ENCODE data around the gene STPG3.

STPG3 gene

DNA sequence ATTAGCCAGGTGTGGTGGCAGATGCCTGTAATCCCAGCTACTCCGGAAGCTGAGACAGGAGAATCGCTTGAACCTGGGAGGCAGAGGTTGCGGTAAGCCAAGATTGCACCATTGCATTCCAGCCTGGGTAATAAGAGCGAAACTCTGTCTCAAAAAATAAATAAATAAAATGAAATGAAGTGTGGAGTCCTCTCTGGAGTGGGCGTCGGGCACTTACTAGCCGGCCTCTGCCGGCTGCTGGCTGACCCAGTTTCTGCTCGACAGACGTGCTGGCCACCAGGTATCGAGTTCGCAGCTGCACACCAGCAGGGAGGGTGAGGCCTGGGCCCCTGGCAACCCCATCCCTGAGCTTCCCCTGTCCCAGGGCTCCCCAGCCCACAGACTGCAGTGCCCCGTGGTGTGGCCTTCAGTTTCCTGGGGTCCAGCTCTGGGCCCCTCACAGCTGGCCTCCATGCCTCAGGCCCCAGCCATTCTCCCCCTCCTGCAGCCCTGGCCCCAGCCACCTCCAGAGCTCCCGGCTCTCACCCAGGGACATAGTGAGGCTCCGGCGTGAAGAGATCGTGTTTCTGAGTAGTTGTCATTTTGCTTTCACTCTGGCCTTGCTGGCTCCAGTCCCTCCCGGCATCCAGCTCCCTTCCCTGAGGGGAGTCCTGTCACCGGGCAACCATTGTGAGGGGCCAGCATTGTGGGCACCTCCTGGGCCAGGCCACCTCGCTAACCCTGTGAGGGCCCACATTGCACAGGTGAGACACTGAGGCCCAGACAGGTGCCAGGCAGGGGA lies 3.8 kb upstream of the STPG3 start:
- TF ChIP-seq GABPA (IDR thresholded peaks at IDR 0.05; ENCODE audit: low read depth) = no peak
- TF ChIP-seq SPI1 (IDR thresholded peaks at IDR 0.05; ENCODE audit: borderline replicate concordance, low read depth) = no peak
- TF ChIP-seq REST (IDR thresholded peaks at IDR 0.05; ENCODE audit: insufficient replicate concordance, low read depth) = no peak
- no peak for TF ChIP-seq CTCF (IDR thresholded peaks at IDR 0.05; ENCODE audit: insufficient read depth, low read length)
- no peak for TF ChIP-seq POLR2AphosphoS5 (IDR thresholded peaks at IDR 0.05; ENCODE audit: low read depth)
- DNase-seq (ENCODE audit: low read depth in 1 of 2, low spot score in 1 of 2) = no peak
- no peaks in the 10 kb centered on the region for H3K27me3 ChIP-seq (ENCODE audit: insufficient read depth, poor library complexity, severe bottlenecking)
- H3K4me3 ChIP-seq (replicated peaks; ENCODE audit: insufficient read depth, low read length) = no peak overlapping the region
- H3K27ac ChIP-seq (replicated peaks) = no peak overlapping the region

DNA sequence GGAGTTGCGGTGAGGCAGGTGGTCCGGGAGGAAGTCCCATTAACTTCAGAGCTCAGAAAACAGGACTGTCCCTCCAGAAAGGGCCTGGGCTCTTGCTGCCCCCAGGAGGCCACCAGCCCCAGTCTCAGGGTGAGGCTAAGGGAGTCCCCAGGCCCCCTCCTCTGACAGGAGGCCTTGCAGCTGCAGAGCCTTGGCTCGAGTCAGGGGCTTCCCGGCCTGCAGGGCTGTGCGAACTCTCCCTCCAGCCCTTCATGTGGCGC lies 3.2 kb upstream of the STPG3 start:
- H3K27me3 ChIP-seq (ENCODE audit: insufficient read depth, poor library complexity, severe bottlenecking) = no peaks in the 10 kb centered on the region

More for the DNA sequence above, 3.2 kb upstream of the STPG3 start:
- no peak for DNase-seq (ENCODE audit: low read depth in 1 of 2, low spot score in 1 of 2)
- Histone ChIP-seq H3K4me3 (replicated peaks; ENCODE audit: insufficient read depth, low read length) (no peak overlapping the region), H3K27ac (replicated peaks) (no peak overlapping the region)
- TF ChIP-seq SPI1 (IDR thresholded peaks at IDR 0.05; ENCODE audit: borderline replicate concordance, low read depth) (no peak), REST (IDR thresholded peaks at IDR 0.05; ENCODE audit: insufficient replicate concordance, low read depth) (no peak), POLR2AphosphoS5 (IDR thresholded peaks at IDR 0.05; ENCODE audit: low read depth) (no peak), GABPA (IDR thresholded peaks at IDR 0.05; ENCODE audit: low read depth) (no peak), CTCF (IDR thresholded peaks at IDR 0.05; ENCODE audit: insufficient read depth, low read length) (no peak)
